Hypothalamus (tissue), 51 donors: ENCODE data around the gene IER5.

ENCODE experiments used
- DNase-seq, 51 donors: peaks; one replicate each; lab custom pipeline; 2025; lab: John Stamatoyannopoulos, UW

IER5 gene

GRCh38 chr1:181094416-181095212 lies 6.1 kb downstream of the IER5 start:
- peak in 2 of 51 donors; percentile 3 to 28 for DNase-seq

- no peak for DNase-seq
These were observed 6.8 kb downstream of the IER5 start for GRCh38 chr1:181095260-181095659.

- DNase-seq, result no peak
These were observed 7.3 kb downstream of the IER5 start for GRCh38 chr1:181095763-181096184.

- peak in 2 of 51 donors; percentile 24 to 29 for DNase-seq
These were observed 8.7 kb downstream of the IER5 start for GRCh38 chr1:181097242-181097641.

GRCh38 chr1:181099152-181100014 lies 10.9 kb downstream of the IER5 start:
- peak in 1 of 51 donors; percentile 19 for DNase-seq

- DNase-seq, result no peak
These were observed 11.8 kb downstream of the IER5 start for GRCh38 chr1:181100015-181100905.

GRCh38 chr1:181100934-181101333 lies 12.4 kb downstream of the IER5 start:
- no peak for DNase-seq

- DNase-seq, result no peak
These were observed 13.2 kb downstream of the IER5 start for GRCh38 chr1:181101581-181102226.

GRCh38 chr1:181102841-181103240 lies 14.3 kb downstream of the IER5 start:
- no peak for DNase-seq

GRCh38 chr1:181103399-181103798 lies 14.9 kb downstream of the IER5 start:
- no peak for DNase-seq

GRCh38 chr1:181104042-181104789 lies 15.7 kb downstream of the IER5 start:
- DNase-seq, result peak in 3 of 51 donors; percentile 40 to 61 (median 55)

- peak in 15 of 51 donors; percentile 21 to 77 (median 50) for DNase-seq
These were observed 16.3 kb downstream of the IER5 start for GRCh38 chr1:181104790-181105133.

GRCh38 chr1:181105134-181106021 lies 16.9 kb downstream of the IER5 start:
- peak; percentile 28 to 95 (median 86) for DNase-seq

- no peak for DNase-seq
These were observed 17.5 kb downstream of the IER5 start for GRCh38 chr1:181106022-181106312.

GRCh38 chr1:181106479-181106878 lies 18.0 kb downstream of the IER5 start:
- no peak for DNase-seq

GRCh38 chr1:181107711-181108110 lies 19.2 kb downstream of the IER5 start:
- no peak for DNase-seq

- DNase-seq, result no peak
These were observed 19.9 kb downstream of the IER5 start for GRCh38 chr1:181108304-181108867.

GRCh38 chr1:181110013-181110412 lies 21.5 kb downstream of the IER5 start:
- DNase-seq, result no peak
